ENCODE measurements around the gene RAMP2. TPM values are rescaled to one million over a fixed set of nuclear protein-coding genes. Genes with fewer than 3 reads are reported as not detected.

The RAMP2 gene
- total RNA-seq, 1 donor, result not detected

- TF ChIP-seq CTCF (IDR thresholded peaks at IDR 0.05; ENCODE audit: insufficient read depth, low read depth, low read length), result no peak
- H3K4me3 ChIP-seq (ENCODE audit: low read depth, low read length), result peak within 1 kb of the TSS; percentile 91
- peak; percentile 85 for DNase-seq (ENCODE audit: low read depth)
Measured at GRCh38 chr17:42773290-42774035, 12.4 kb downstream of the RAMP2 start, which contains the start of gene VPS25. Gene VPS25 (plus strand): TSS chr17:42773449. CDS start chr17:42773476, 27 bp downstream.

- DNase-seq (ENCODE audit: low read depth), result no peak
Measured at GRCh38 chr17:42774066-42774745, 13.2 kb downstream of the RAMP2 start.

GRCh38 chr17:42775534-42776098 lies 14.6 kb downstream of the RAMP2 start:
- no peak for DNase-seq (ENCODE audit: low read depth)
- no peak for TF ChIP-seq CTCF (IDR thresholded peaks at IDR 0.05; ENCODE audit: insufficient read depth, low read depth, low read length)
- H3K4me3 ChIP-seq (ENCODE audit: low read depth, low read length), result no peak overlapping the region

More at GRCh38 chr17:42774066-42774745, 13.2 kb downstream of the RAMP2 start:
- no peak for TF ChIP-seq CTCF (IDR thresholded peaks at IDR 0.05; ENCODE audit: insufficient read depth, low read depth, low read length)
- H3K4me3 ChIP-seq (ENCODE audit: low read depth, low read length), result peak overlapping the region; percentile 91

- DNase-seq (ENCODE audit: low read depth), result no peak
- H3K4me3 ChIP-seq (ENCODE audit: low read depth, low read length), result no peak overlapping the region
- no peak for TF ChIP-seq CTCF (IDR thresholded peaks at IDR 0.05; ENCODE audit: insufficient read depth, low read depth, low read length)
Measured at GRCh38 chr17:42778570-42778969, 17.5 kb downstream of the RAMP2 start.

- TF ChIP-seq CTCF (IDR thresholded peaks at IDR 0.05; ENCODE audit: insufficient read depth, low read depth, low read length), result no peak
- no peak for DNase-seq (ENCODE audit: low read depth)
- H3K4me3 ChIP-seq (ENCODE audit: low read depth, low read length), result no peak overlapping the region
Measured at GRCh38 chr17:42779304-42779935, 18.4 kb downstream of the RAMP2 start.

GRCh38 chr17:42779936-42780850 lies 19.2 kb downstream of the RAMP2 start, which contains the start of gene WNK4:
Gene WNK4 (plus strand): TSS chr17:42780610. CDS start chr17:42780699, 89 bp downstream.
- peak within 1 kb of the TSS; percentile 63 for H3K4me3 ChIP-seq (ENCODE audit: low read depth, low read length)
- peak; percentile 37 for DNase-seq (ENCODE audit: low read depth)
- no peak for TF ChIP-seq CTCF (IDR thresholded peaks at IDR 0.05; ENCODE audit: insufficient read depth, low read depth, low read length)
